ENCODE results near the gene WFDC10B. TPM values are rescaled to one million over a fixed set of nuclear protein-coding genes. Genes with fewer than 3 reads are reported as not detected.
"Not testable (repeated sequence)": the region's sequence is repeated elsewhere in the genome, so short reads cannot be mapped to it uniquely, and the experiment has no call there.

The WFDC10B gene
- total and polyA plus RNA-seq, 9 donors = 0.37 TPM; not detected in 8

GRCh38 chr20:45649312-45649863 is 55.4 kb downstream of the WFDC10B start:
- TF ChIP-seq CTCF (IDR thresholded peaks at IDR 0.05) (no peak), EP300 (IDR thresholded peaks at IDR 0.05) (no peak), POLR2A (IDR thresholded peaks at IDR 0.05) (no peak)
- no peaks in the 10 kb centered on the region for H3K27me3 ChIP-seq
- 68 to 78% (median 72%) methylated on average over 6 of the region's 6 CpGs for WGBS, 3 donors
- H3K9me3 ChIP-seq = no peaks in the 10 kb centered on the region
- intact Hi-C loops (cut with DNase I) = no loop called here
- no peak for DNase-seq
- H3K4me3 ChIP-seq = no peak overlapping the region
- H3K4me1 ChIP-seq (ENCODE audit: insufficient read depth) = no peaks in the 10 kb centered on the region
- H3K27ac ChIP-seq = no peak overlapping the region
- H3K36me3 ChIP-seq = no peaks in the 10 kb centered on the region

- no peaks in the 10 kb centered on the region for H3K36me3 ChIP-seq
- no peak overlapping the region for H3K27ac ChIP-seq
- H3K4me1 ChIP-seq (ENCODE audit: insufficient read depth) = no peaks in the 10 kb centered on the region
- TF ChIP-seq EP300 (IDR thresholded peaks at IDR 0.05) = no peak
- TF ChIP-seq POLR2A (IDR thresholded peaks at IDR 0.05) = no peak
- no peak for TF ChIP-seq CTCF (IDR thresholded peaks at IDR 0.05)
- 50 to 63% (median 56%) methylated on average over 1 of the region's 1 CpG for WGBS, 3 donors
- no peaks in the 10 kb centered on the region for H3K9me3 ChIP-seq
- no peak for DNase-seq
- H3K27me3 ChIP-seq = no peaks in the 10 kb centered on the region
- intact Hi-C loops (cut with DNase I) = no loop called here
- no peak overlapping the region for H3K4me3 ChIP-seq
Measured at GRCh38 chr20:45647441-45648050, 57.3 kb downstream of the WFDC10B start.

- intact Hi-C loops (cut with DNase I) = no loop called here
- Histone ChIP-seq H3K4me3 (no peak overlapping the region), H3K27ac (no peak overlapping the region), H3K27me3 (no peaks in the 10 kb centered on the region), H3K36me3 (no peaks in the 10 kb centered on the region), H3K9me3 (no peaks in the 10 kb centered on the region), H3K4me1 (ENCODE audit: insufficient read depth) (no peaks in the 10 kb centered on the region)
- DNase-seq = no peak
- 82 to 86% (median 84%) methylated on average over 3 of the region's 3 CpGs for WGBS, 3 donors
- no peak for TF ChIP-seq EP300 (IDR thresholded peaks at IDR 0.05)
- TF ChIP-seq CTCF (IDR thresholded peaks at IDR 0.05) = no peak
- TF ChIP-seq POLR2A (IDR thresholded peaks at IDR 0.05) = no peak
Measured at GRCh38 chr20:45646875-45647274, 57.9 kb downstream of the WFDC10B start.

DNA sequence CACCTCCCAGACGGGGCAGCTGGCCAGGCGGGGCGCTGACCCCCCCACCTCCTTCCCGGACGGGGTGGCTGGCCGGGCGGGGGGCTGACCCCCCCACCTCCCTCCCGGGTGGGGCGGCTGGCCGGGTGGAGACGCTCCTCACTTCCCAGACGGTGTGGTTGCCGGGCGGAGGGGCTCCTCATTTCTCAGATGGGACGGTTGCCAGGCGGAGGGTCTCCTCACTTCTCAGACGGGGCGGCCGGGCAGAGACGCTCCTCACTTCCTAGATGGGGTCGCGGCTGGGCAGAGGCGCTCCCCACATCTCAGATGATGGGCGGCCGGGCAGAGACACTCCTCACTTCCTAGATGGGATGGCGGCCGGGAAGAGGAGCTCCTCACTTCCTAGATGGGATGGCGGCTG is 59.0 kb downstream of the WFDC10B start:
- H3K4me3 ChIP-seq; H3K9me3 ChIP-seq; H3K36me3 ChIP-seq; intact Hi-C loops (cut with DNase I); H3K27me3 ChIP-seq; DNase-seq; H3K4me1 ChIP-seq (ENCODE audit: insufficient read depth); H3K27ac ChIP-seq: not testable (repeated sequence)
- WGBS, 3 donors = 86 to 95% (median 95%) methylated on average over 19 to 28 of the region's 28 CpGs

- DNase-seq; H3K9me3 ChIP-seq; H3K27ac ChIP-seq; H3K36me3 ChIP-seq; H3K27me3 ChIP-seq; intact Hi-C loops (cut with DNase I); H3K4me3 ChIP-seq; H3K4me1 ChIP-seq (ENCODE audit: insufficient read depth): not testable (repeated sequence)
- WGBS, 3 donors = 93 to 96% (median 95%) methylated on average over 24 of the region's 24 CpGs
Measured at GRCh38 chr20:45641076-45641475, 63.7 kb downstream of the WFDC10B start.

All from ovary (tissue), 9 donors.